ENCODE results near the gene KLF8.

KLF8 gene

GRCh38 chrX:56222473-56223000 lies 9.6 kb upstream of the KLF8 start:
- no peaks in the 10 kb centered on the region for H3K4me1 Mint-ChIP-seq
- H3K4me3 Mint-ChIP-seq = no peak overlapping the region
- no peaks in the 10 kb centered on the region for H3K36me3 Mint-ChIP-seq (ENCODE audit: low read depth)
- peaks cover 4% of the 10 kb centered on the region for H3K9me3 Mint-ChIP-seq
- no peaks in the 10 kb centered on the region for H3K27me3 Mint-ChIP-seq (ENCODE audit: low read depth)
- H3K27ac Mint-ChIP-seq = no peak overlapping the region
- no peak for TF ChIP-seq CTCF (IDR thresholded peaks at IDR 0.05; ENCODE audit: unreplicated experiment in 3 of 3)

GRCh38 chrX:56226980-56227379 lies 5.2 kb upstream of the KLF8 start:
- TF ChIP-seq CTCF (IDR thresholded peaks at IDR 0.05; ENCODE audit: unreplicated experiment in 3 of 3) = no peak
- H3K27me3 Mint-ChIP-seq (ENCODE audit: low read depth) = peaks cover 6% of the 10 kb centered on the region
- H3K4me3 Mint-ChIP-seq = no peak overlapping the region
- H3K4me1 Mint-ChIP-seq = peaks cover 6% of the 10 kb centered on the region
- no peak overlapping the region for H3K27ac Mint-ChIP-seq
- no peaks in the 10 kb centered on the region for H3K36me3 Mint-ChIP-seq (ENCODE audit: low read depth)
- peaks cover 2% of the 10 kb centered on the region for H3K9me3 Mint-ChIP-seq

GRCh38 chrX:56228914-56229313 lies 3.2 kb upstream of the KLF8 start:
- TF ChIP-seq CTCF (IDR thresholded peaks at IDR 0.05; ENCODE audit: unreplicated experiment in 3 of 3) = no peak
- no peak overlapping the region for H3K4me3 Mint-ChIP-seq
- H3K27ac Mint-ChIP-seq = no peak overlapping the region
- peaks cover 7% of the 10 kb centered on the region for H3K4me1 Mint-ChIP-seq
- H3K27me3 Mint-ChIP-seq (ENCODE audit: low read depth) = peaks cover 6% of the 10 kb centered on the region
- no peaks in the 10 kb centered on the region for H3K9me3 Mint-ChIP-seq
- H3K36me3 Mint-ChIP-seq (ENCODE audit: low read depth) = no peaks in the 10 kb centered on the region

- Mint-ChIP-seq H3K4me1 (peaks cover 12% of the 10 kb centered on the region), H3K9me3 (no peaks in the 10 kb centered on the region), H3K27me3 (ENCODE audit: low read depth) (peaks cover 6% of the 10 kb centered on the region), H3K4me3 (peak overlapping the region; percentile 83 to 93 (median 90)), H3K27ac (peak overlapping the region in 1 of 3 experiments; percentile 90), H3K36me3 (ENCODE audit: low read depth) (no peaks in the 10 kb centered on the region)
- TF ChIP-seq CTCF (IDR thresholded peaks at IDR 0.05; ENCODE audit: unreplicated experiment in 3 of 3) = no peak
Observed at GRCh38 chrX:56231537-56232090, 542 bp upstream of the KLF8 start.

GRCh38 chrX:56233100-56233499 lies 944 bp downstream of the KLF8 start:
- no peaks in the 10 kb centered on the region for H3K9me3 Mint-ChIP-seq
- no peaks in the 10 kb centered on the region for H3K36me3 Mint-ChIP-seq (ENCODE audit: low read depth)
- no peak for TF ChIP-seq CTCF (IDR thresholded peaks at IDR 0.05; ENCODE audit: unreplicated experiment in 3 of 3)
- H3K27me3 Mint-ChIP-seq (ENCODE audit: low read depth) = peaks cover 6% of the 10 kb centered on the region
- peaks cover 12% of the 10 kb centered on the region for H3K4me1 Mint-ChIP-seq
- H3K27ac Mint-ChIP-seq = peak overlapping the region in 2 of 3 experiments; percentile 83 to 90
- H3K4me3 Mint-ChIP-seq = peak overlapping the region; percentile 83 to 93 (median 90)

GRCh38 chrX:56233682-56234081 lies 1.5 kb downstream of the KLF8 start:
- peaks cover 12% of the 10 kb centered on the region for H3K4me1 Mint-ChIP-seq
- peak overlapping the region in 2 of 3 experiments; percentile 83 to 90 for H3K27ac Mint-ChIP-seq
- H3K27me3 Mint-ChIP-seq (ENCODE audit: low read depth) = peaks cover 6% of the 10 kb centered on the region
- H3K9me3 Mint-ChIP-seq = no peaks in the 10 kb centered on the region
- TF ChIP-seq CTCF (IDR thresholded peaks at IDR 0.05; ENCODE audit: unreplicated experiment in 3 of 3) = no peak
- H3K4me3 Mint-ChIP-seq = peak overlapping the region; percentile 83 to 93 (median 90)
- no peaks in the 10 kb centered on the region for H3K36me3 Mint-ChIP-seq (ENCODE audit: low read depth)

Measured in nephron (organoid).